K562 (cell line): ENCODE measurements around the gene GATA5. TPM values are rescaled to one million over a fixed set of nuclear protein-coding genes. Genes with fewer than 3 reads are reported as not detected.

Experiments used
- ELF4 ChIP-seq: fragments of 450-650 bp; formaldehyde crosslinking; IDR thresholded peaks from 2 replicates; pipeline ENCODE4 v1.4.0; 2022; ENCODE audit warnings: missing genetic modification characterization
- GABPA ChIP-seq: fragments of 200-800 bp; sonication (Bioruptor generic); conservative IDR thresholded peaks from 2 replicates; pipeline ENCODE4 v1.6.1; 2016; ENCODE audit warnings: low read depth, missing genetic modification characterization, missing compliant biosample characterization
- JUND ChIP-seq, 2 experiments: IDR thresholded peaks; 2 replicates in 1 of 2; 3 replicates in 1 of 2; pipeline ENCODE4 v1.6.1; 2011; ENCODE audit warnings: borderline replicate concordance in 2 of 2, low read depth in 2 of 2, low read length in 2 of 2, improper control_type of control experiment in 1 of 2, missing biosample characterization in 1 of 2, missing genetic modification characterization in 1 of 2, missing genetic modification reagents in 1 of 2
- L3MBTL2 ChIP-seq: fragments of 450-650 bp; IDR thresholded peaks from 2 replicates; pipeline ENCODE4 v1.6.1; 2016; ENCODE audit warnings: mild to moderate bottlenecking, moderate library complexity
- PTRF ChIP-seq: fragments of 450-650 bp; IDR thresholded peaks from 2 replicates; pipeline ENCODE4 v1.6.1; 2016; ENCODE audit warnings: mild to moderate bottlenecking, missing genetic modification characterization, missing compliant biosample characterization
- YY1 ChIP-seq, 3 experiments: IDR thresholded peaks; 2 replicates each; pipeline ENCODE4 v1.6.1; 2011; ENCODE audit warnings: low read length in 2 of 3, mild to moderate bottlenecking in 2 of 3, moderate library complexity in 2 of 3, borderline replicate concordance in 1 of 3, control low read depth in 1 of 3, low read depth in 1 of 3; ENCODE audit not compliant: insufficient read depth in 3 of 3, insufficient replicate concordance in 2 of 3, control insufficient read depth in 1 of 3, insufficient read length in 1 of 3; ENCODE audit errors: extremely low read depth in 1 of 3
- polyA plus RNA-seq, 8 experiments: library from polyadenylated mRNA; depleted of rRNA in 4 of 8; stranded (reverse) in 5 of 8; unstranded in 3 of 8; fragments of >200 nt; fragmentation: Nextera tagmentation in 2 of 8; fragmentation: Illumina TruSeq in 1 of 8; extraction: Ambion mirVana in 2 of 8; extraction: Trizol in 1 of 8; gene quantifications; 2 replicates each; pipeline versions ENCODE4 v1.2.1 to v1.2.3, GENCODE V29; 2011 to 2014; ENCODE audit warnings: inconsistent platforms in 1 of 8, missing spikeins in 1 of 8
- total RNA-seq, 7 experiments: library from RNA; depleted of rRNA in 6 of 7; stranded (reverse); fragments of >200 nt in 6 of 7; fragmentation: Illumina TruSeq in 2 of 7; extraction: Trizol in 2 of 7; gene quantifications; 2 replicates each; pipeline versions ENCODE4 v1.2.1 to v1.2.3, GENCODE V29; 2011 to 2021; ENCODE audit warnings: low replicate concordance in 1 of 7
- TF ChIP-seq, protein P1 (sequence below), 2 experiments: fragments of 450-650 bp in 1 of 2; sonication (generic) in 1 of 2; formaldehyde crosslinking in 1 of 2; IDR thresholded peaks in 1 of 2; conservative IDR thresholded peaks in 1 of 2; 2 replicates each; pipeline versions ENCODE4 v1.6.1 to v1.8.1; 2016 to 2023; ENCODE audit warnings: mild to moderate bottlenecking in 2 of 2, moderate library complexity in 2 of 2, inconsistent platforms in 1 of 2, missing genetic modification reagents in 1 of 2
- TF ChIP-seq, protein P2 (sequence below), 2 experiments: fragments of 450-650 bp; IDR thresholded peaks; 2 replicates each; pipeline ENCODE4 v1.6.1; 2016; ENCODE audit warnings: mild to moderate bottlenecking in 2 of 2, borderline replicate concordance in 1 of 2, low read depth in 1 of 2, moderate library complexity in 1 of 2

The GATA5 gene
- total and polyA plus RNA-seq, 9 of the 15 experiments (the other 6 are each of a cell fraction or from before 2014, with no cell fraction given), result 0.09 to 0.57 (median 0.20) TPM; not detected in 3

DNA sequence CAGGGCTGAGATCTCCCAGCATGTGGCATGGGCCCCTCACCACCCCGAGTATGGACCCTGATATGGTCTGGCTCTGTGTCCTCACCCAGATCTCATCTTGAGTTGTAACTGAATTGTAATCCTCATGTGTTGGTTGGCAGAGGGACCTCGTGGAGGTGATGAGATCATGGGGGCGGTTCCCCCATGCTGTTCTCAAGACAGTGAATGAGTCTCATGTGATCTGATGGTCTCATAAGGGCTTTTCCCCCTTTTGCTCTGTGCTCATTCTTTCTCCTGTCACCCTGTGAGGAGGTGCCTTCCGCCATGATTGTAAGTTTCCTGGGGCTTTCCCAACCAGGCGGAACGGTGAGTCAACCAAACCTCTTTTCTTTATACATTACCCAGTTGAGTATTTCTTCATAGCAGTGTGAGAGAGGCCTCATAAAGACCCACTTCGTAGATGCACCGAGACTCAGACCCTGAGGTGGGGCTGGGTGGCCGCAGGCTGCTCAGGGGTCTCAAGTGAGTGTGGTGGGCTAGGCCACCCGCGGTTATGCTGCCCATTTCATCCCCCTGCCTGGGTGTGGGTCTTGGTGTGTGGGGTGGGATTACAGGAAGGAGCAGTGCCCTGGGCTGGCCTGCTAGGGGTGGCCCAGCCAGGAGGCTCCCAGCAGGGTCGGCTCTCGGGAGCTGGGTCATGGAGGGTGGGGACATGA, 26.2 kb upstream of the GATA5 start (continued):
- TF ChIP-seq L3MBTL2 (0 out of 2 replicates have a peak, but pooled peaks have one; percentile 20), YY1 (IDR thresholded peaks at IDR 0.05; ENCODE audit: borderline replicate concordance in 1 of 3, control insufficient read depth in 1 of 3, extremely low read depth in 1 of 3, insufficient read depth in 3 of 3, insufficient read length in 1 of 3, insufficient replicate concordance in 2 of 3, low read depth in 1 of 3, low read length in 2 of 3) (peak in 1 of 3 experiments; percentile 16), GABPA (tag) (no peak), JUND (IDR thresholded peaks at IDR 0.05; ENCODE audit: borderline replicate concordance, low read depth, low read length) (peak; percentile 43; the same call in 1 of the 2 replicates), JUND (tag; IDR thresholded peaks at IDR 0.05; ENCODE audit: borderline replicate concordance, low read depth, low read length) (no peak), ELF4 (CRISPR knock-in tag) (no peak), PTRF (no peak)
- TF ChIP-seq, protein P1, sequence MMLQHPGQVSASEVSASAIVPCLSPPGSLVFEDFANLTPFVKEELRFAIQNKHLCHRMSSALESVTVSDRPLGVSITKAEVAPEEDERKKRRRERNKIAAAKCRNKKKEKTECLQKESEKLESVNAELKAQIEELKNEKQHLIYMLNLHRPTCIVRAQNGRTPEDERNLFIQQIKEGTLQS (IDR thresholded peaks at IDR 0.05), result peak; percentile 83
- TF ChIP-seq, protein P1 (CRISPR knock-in tag; conservative IDR thresholded peaks at IDR 0.05), result no peak
- TF ChIP-seq, protein P2, sequence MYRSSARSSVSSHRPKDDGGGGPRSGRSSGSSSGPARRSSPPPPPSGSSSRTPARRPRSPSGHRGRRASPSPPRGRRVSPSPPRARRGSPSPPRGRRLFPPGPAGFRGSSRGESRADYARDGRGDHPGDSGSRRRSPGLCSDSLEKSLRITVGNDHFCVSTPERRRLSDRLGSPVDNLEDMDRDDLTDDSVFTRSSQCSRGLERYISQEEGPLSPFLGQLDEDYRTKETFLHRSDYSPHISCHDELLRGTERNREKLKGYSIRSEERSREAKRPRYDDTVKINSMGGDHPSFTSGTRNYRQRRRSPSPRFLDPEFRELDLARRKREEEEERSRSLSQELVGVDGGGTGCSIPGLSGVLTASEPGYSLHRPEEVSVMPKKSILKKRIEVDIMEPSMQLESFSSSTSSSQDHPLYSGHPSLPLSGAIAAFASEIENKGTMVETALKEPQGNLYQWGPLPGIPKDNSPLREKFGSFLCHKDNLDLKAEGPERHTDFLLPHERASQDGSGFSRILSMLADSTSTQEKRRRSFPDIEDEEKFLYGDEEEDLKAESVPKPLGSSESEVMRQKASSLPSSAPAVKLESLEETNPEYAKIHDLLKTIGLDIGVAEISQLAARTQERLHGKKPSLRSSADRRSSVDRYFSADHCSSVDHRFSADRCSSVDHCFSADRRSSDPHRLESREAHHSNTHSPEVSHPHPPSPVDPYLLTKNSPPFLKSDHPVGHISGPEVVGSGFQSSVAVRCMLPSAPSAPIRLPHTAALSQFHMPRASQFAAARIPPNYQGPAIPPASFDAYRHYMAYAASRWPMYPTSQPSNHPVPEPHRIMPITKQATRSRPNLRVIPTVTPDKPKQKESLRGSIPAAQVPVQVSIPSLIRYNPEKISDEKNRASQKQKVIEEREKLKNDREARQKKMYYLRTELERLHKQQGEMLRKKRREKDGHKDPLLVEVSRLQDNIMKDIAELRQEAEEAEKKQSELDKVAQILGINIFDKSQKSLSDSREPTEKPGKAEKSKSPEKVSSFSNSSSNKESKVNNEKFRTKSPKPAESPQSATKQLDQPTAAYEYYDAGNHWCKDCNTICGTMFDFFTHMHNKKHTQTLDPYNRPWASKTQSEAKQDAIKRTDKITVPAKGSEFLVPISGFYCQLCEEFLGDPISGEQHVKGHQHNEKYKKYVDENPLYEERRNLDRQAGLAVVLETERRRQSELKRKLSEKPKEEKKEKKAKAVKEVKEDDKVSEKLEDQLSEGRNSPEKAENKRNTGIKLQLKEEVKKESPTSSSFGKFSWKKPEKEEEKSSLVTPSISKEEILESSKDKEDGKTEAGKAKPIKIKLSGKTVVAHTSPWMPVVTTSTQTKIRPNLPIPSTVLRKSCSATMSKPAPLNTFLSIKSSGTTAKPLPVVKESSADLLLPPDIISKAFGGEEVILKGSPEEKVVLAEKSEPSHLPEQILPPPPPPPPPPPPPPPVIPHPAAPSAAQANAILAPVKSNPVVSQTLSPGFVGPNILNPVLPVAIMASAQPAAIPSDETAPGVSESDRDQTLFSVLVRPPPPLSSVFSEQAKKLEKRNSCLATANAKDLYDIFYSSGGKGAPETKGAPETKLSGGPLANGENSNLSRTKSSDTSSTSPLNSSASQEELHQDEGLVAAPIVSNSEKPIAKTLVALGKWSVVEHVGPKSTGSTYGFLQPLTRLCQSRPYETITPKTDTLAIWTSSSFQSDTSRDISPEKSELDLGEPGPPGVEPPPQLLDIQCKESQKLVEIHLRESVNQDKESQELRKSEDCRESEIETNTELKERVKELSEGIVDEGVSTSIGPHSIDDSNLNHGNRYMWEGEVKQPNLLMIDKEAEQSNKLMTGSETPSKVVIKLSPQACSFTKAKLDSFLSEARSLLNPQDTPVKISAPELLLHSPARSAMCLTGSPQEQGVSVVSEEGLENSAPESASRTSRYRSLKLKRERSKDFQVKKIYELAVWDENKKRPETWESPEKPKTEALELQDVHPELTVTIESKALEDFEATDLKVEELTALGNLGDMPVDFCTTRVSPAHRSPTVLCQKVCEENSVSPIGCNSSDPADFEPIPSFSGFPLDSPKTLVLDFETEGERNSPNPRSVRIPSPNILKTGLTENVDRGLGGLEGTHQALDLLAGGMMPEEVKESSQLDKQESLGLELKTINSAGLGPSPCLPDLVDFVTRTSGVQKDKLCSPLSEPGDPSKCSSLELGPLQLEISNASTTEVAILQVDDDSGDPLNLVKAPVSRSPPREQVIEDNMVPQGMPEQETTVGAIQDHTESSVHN (IDR thresholded peaks at IDR 0.05; ENCODE audit: borderline replicate concordance in 1 of 2, low read depth in 1 of 2), result no peak
- TF ChIP-seq, all 486 proteins: peak for 10
